ENCODE data around the gene HOXD11. TPM values are rescaled to one million over a fixed set of nuclear protein-coding genes. Genes with fewer than 3 reads are reported as not detected.

HOXD11 gene
- not detected for total RNA-seq
- long read RNA-seq, result 0 reads

DNA sequence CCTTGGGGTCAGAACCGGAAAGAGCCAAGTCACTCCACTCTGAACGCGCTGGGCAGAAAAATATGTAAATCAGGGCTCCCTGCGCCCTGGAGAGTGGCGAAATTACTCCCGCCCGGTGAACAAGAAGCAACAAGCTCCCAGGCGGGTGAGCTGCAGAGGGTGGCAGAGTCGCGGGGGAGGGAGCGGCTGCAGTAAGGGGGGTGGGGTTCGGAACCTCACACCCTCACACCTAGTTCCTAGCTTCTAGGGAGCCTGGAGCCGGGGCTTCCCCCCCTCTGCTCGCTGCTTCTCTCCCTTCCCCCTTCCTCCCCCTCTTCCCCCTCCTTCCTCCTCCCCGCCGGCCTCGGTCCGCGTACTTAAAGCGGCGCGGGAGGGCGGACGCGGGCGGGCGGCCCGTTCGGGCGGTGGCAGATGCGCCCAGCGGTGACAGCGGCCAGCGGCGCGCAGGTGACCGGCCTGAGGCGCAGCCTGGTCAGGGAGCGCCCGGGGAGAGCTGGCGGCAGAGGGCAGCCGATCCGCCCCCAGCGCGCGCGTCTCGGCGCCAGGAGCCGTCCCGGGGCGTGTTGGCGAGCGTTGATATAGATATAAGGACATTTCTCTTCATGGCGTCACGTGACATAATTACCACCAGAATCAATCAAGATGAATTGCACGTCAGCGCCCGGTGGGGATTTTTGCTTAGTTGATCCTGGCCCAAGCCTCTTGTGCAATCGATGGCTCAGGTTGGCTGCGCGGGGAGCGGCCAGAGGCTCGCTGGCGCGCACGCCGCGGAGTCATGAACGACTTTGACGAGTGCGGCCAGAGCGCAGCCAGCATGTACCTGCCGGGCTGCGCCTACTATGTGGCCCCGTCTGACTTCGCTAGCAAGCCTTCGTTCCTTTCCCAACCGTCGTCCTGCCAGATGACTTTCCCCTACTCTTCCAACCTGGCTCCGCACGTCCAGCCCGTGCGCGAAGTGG is at the start of gene HOXD11:
Gene HOXD11 (plus strand): TSS at position 700 of the 959 bp plus-strand sequence. CDS start 76 bp downstream, at position 776.
- peak within 1 kb of the TSS; percentile 27 for H3K4me3 ChIP-seq
- no peak within 1 kb of the TSS for H3K27ac ChIP-seq
- H3K27me3 ChIP-seq (ENCODE audit: low read depth), result peaks cover 98% of the 10 kb centered on the region
- TF ChIP-seq, protein P1, sequence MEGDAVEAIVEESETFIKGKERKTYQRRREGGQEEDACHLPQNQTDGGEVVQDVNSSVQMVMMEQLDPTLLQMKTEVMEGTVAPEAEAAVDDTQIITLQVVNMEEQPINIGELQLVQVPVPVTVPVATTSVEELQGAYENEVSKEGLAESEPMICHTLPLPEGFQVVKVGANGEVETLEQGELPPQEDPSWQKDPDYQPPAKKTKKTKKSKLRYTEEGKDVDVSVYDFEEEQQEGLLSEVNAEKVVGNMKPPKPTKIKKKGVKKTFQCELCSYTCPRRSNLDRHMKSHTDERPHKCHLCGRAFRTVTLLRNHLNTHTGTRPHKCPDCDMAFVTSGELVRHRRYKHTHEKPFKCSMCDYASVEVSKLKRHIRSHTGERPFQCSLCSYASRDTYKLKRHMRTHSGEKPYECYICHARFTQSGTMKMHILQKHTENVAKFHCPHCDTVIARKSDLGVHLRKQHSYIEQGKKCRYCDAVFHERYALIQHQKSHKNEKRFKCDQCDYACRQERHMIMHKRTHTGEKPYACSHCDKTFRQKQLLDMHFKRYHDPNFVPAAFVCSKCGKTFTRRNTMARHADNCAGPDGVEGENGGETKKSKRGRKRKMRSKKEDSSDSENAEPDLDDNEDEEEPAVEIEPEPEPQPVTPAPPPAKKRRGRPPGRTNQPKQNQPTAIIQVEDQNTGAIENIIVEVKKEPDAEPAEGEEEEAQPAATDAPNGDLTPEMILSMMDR (IDR thresholded peaks at IDR 0.05), result no peak
- DNase-seq (no peak), ATAC-seq (peak; percentile 25 to 56)
- peaks cover 29% of the 10 kb centered on the region for H3K4me1 ChIP-seq
- H3K36me3 ChIP-seq, result no peaks in the 10 kb centered on the region
- no peaks in the 10 kb centered on the region for H3K9me3 ChIP-seq
- intact Hi-C loops (cut with DNase I), result no loop called here

DNA sequence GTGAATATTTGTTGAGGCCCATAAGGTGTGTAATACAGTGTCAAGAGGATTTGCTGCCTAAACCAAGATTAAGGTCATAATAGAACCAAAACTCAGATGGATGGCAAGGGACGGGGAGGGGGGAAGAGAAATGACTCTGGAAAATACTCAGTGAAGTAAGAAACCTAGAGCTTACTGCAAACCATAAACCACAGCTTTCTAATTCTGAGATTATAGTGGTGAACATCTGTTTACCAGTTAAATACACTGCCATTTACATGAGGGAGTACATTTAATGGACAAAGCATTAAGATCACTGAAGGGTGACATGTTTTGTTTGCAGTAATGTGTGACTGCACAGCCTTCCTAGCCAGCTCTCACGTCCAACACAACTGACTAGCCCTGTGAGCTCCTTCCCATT is 43.1 kb upstream of the HOXD11 start:
- ATAC-seq (no peak), DNase-seq (no peak)
- H3K27ac ChIP-seq, result no peak overlapping the region
- H3K4me3 ChIP-seq, result no peak overlapping the region
- TF ChIP-seq, protein P1 (IDR thresholded peaks at IDR 0.05), result no peak
- H3K36me3 ChIP-seq, result no peaks in the 10 kb centered on the region
- peaks cover 89% of the 10 kb centered on the region for H3K27me3 ChIP-seq (ENCODE audit: low read depth)
- intact Hi-C loops (cut with DNase I), result no loop called here
- H3K4me1 ChIP-seq, result peaks cover 24% of the 10 kb centered on the region
- H3K9me3 ChIP-seq, result no peaks in the 10 kb centered on the region

DNA sequence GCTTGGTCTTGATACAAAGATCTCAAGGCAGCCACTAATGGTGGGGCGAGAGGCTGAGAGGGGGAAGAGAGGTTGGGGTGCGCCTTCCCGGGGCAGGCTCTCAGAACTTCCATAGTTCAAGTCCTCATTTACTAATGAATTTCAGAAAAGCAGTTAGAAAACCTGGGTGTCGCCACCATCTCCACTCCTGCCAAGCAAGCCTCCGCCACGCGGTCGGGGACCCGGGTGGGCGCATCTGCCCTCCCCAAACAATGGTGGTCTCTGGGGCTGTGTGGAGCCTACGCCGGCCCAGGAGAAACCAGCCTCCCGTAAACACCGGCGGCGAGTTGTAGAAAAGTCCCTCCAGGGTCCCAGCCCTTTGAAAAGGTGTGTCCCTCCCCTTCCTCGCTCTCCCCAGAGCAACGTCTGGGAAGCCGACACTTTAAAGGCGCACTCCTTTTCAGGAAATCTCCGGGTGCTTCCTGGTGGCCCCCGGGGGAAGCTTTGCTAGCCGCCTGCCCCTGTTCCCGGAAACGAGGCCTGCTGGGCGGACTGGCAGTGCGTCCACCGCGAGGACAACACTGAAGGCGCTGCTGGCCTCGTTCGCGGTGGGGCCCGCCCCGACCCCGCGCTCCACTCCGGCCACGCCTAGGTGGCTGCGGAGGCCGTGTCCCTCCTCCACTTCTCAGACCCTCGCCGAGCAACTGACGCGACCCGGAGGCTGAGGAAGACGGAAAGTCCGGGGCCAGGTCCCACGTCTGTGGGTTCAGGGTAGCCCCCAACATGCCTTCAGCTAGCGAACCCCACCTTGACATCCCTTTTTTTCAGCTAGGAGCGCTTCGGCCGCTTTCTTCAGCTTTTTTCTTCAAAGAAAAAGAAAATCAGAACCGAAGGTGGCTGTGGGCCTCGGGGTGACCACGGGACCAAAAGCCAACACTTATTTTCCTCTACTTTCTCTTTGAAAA is 40.2 kb upstream of the HOXD11 start:
- intact Hi-C loops (cut with DNase I), result no loop called here
- Histone ChIP-seq H3K9me3 (no peaks in the 10 kb centered on the region), H3K4me1 (peaks cover 24% of the 10 kb centered on the region), H3K4me3 (peak overlapping the region; percentile 39), H3K27me3 (ENCODE audit: low read depth) (peaks cover 90% of the 10 kb centered on the region), H3K36me3 (no peaks in the 10 kb centered on the region), H3K27ac (no peak overlapping the region)
- peak; percentile 23 to 39 for ATAC-seq
- DNase-seq, result no peak
- TF ChIP-seq, protein P1 (IDR thresholded peaks at IDR 0.05), result no peak

DNA sequence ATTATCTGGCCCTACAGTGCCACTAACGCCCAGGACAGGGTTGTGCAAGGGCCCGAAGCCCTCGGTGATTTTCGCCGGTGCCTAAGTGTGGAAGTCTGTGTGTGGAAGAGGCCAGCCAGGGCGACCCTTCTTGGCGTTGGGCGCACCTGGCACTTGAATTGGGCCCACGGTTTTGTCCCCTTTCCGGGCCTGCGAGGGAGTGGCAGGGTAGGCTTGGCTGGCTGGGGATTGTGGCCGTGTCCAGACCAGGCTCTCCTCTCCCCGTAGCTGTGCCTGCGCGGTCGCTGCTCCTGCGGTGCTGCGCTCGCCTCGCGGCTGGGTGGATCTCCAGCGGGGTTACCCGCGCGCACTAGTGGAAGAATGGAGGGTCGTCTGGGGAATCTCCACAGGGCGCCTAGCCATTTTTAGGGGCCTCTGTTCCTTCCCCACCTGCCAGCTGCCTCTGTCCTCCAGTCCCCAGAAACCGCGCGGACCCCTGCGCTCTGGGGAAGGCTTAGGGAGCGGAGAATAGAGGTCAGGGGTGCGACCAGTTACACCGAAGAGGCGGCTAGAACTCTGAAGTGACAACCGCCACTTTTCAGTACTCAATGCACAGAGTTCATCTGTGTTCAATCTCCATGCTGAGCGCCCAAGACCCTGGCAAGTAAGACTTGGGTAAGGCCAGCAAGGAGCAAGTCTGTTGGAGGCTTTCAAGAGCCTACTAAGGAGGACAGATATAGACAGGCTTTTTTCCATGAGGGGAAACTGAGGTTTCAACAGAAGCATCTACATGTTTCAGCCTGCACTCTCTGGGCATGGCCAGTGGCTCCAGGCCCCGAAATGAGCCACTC is 39.3 kb upstream of the HOXD11 start:
- H3K4me1 ChIP-seq, result peaks cover 24% of the 10 kb centered on the region
- DNase-seq (no peak), ATAC-seq (peak in 1 of 2 donors; percentile 56)
- intact Hi-C loops (cut with DNase I), result no loop called here
- no peak overlapping the region for H3K27ac ChIP-seq
- H3K27me3 ChIP-seq (ENCODE audit: low read depth), result peaks cover 90% of the 10 kb centered on the region
- H3K9me3 ChIP-seq, result no peaks in the 10 kb centered on the region
- TF ChIP-seq, protein P1 (IDR thresholded peaks at IDR 0.05), result no peak
- peak overlapping the region; percentile 39 for H3K4me3 ChIP-seq
- no peaks in the 10 kb centered on the region for H3K36me3 ChIP-seq

All from lower lobe of right lung (tissue), 2 donors.